Measurements from ENCODE around the gene AGRP.
A peak's percentile ranks its signal among the peaks of the same experiment; 100 is the strongest.
"Not testable (repeated sequence)": the region's sequence is repeated elsewhere in the genome, so short reads cannot be mapped to it uniquely, and the experiment has no call there.

The AGRP gene

DNA sequence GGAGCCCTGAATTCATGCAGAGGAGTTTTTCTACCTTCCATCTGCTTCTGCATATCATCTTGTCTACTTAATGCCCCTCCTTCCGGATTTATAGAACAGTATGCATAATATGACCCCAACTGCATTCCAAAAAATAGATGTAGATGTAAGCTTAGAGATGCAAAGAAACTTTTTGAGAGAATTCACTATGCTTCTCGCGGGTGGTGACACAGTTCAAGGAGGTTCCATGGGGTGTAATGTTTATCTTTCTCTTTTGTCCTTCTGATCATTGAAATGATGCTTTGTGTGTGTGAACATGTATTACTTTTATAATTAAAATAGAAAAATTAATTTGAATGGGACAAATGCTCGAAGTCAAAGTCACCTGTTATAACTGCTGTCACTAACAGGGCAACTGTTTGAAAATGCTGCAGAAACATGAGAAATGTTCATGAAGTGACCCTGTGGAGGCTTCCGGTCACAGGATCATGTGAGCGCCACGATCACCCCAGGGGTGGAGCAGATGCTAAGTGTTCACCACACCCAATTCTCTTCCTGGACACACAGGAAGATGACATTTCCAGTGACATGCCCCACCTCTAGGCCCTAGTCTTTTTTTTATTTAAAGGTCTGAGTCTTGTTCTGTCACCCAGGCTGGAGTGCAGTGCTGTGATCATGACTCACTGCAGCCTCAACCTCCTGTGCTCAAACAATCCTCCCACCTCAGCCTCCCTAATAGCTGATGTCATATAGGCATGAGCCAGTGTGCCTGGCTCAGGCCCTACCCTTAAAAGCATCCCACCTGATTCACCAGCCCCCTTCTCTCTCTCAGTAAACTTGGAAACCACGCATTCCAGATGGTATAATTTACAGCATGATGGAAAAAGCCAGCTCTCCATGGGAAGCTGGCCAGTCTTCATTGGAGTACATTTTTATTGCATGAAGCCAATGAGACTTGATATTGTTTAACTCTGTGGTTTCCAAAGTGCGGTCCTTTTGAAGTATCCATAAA is 21.0 kb upstream of the AGRP start:
- DNase-seq = no peak

DNA sequence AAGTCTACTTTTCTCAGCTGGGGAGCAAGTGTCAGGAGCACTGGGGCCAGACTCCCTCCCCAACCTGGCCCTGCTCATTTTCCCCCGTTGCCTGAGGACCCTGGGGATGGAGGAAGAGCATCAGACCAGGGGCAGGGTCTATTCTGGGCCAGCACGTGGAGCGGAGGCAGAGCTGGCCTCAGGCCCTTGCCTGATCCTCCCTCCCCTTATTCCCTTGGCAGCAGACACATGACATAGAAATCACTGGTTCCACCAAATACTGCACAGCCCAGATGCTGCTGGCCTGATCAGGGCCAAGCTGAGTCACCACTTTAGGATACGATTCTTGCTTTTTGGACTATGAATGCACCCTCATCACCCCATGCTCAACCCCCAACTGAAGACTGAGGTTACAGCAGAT is 15.8 kb upstream of the AGRP start:
- DNase-seq = no peak

DNA sequence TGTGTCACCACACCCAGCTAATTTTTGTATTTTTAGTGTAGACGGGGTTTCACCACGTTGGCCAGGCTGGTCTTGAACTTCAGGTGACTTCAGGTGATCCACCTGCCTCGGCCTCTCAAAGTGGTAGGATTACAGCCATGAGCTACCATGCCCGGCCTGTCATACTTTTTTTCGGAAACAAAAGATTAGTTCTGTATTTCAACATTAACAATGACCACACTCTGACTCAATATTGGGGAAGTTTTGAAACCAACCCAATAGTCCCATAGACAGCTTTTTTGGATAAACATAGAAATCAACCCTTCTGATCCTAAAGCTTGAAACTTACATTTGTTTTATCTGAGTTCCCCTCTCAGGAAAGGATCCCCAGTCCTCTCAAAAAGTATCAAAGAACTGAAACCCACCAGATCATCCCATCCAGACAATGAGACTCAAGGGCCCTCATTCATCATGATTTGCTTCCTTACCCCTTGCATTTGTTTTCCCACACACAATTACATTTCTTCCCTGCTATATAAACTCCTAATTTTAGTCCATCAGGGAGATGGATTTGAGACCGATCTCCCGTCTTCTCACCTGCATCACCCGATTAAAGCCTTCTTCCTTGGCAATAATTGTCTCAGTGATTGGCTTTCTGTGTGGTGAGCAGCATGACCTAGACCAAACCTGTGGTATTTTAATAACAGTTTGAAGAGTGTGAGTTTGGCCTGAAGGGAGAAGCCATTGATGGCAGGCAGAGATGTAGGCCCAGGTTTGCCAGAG is 7.2 kb upstream of the AGRP start:
- DNase-seq = no peak

DNA sequence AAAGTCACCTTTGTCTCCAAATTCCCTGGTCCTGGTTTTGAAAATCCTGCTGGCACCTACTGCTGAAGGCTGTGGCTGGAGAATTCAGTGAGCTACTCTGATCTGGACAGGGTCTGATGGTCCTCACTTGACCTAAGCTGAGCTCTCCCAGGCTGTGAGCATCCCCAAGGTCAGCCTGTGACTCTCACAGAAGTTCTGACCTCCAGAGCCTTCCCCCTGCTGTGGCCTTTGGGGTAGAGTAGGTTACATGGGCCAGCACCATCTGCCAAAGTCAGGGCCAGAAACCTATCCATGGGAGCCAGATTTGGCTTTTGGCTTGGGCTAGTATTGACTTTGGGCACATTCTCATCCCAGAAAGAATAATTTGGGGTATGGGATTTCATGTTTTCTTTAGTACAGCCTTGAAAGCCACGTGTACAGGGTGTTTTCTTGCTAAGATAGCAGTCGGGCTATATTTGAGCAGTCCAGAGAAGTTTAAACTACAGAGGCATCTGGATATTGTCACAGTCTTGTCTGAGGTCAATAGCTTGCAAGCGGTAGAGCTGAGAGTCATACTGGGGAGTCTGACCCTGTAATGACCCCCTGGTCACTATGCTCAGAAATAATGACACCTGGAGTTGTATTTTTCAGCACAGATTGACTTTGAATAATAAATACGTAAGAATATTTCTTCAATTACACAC is 6.2 kb upstream of the AGRP start:
- DNase-seq = no peak

DNA sequence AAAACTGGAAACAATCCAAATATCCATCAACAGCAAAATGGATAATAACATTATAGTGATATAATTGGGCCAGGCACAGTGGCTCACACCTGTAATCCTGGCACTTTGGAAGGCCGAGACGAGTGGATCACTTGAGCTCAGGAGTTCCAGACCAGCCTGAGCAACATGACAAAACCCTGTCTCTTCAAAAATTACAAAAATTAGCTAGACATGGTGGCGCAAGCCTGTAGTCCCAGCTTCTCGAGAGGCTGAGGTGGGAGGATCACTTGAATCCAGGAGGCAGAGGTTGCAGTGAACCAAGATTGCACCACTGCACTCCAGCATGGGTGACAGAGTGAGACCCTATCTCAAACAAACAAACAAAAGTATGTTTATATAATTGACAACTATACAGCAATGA is 4.2 kb upstream of the AGRP start:
- DNase-seq = not testable (repeated sequence)

DNA sequence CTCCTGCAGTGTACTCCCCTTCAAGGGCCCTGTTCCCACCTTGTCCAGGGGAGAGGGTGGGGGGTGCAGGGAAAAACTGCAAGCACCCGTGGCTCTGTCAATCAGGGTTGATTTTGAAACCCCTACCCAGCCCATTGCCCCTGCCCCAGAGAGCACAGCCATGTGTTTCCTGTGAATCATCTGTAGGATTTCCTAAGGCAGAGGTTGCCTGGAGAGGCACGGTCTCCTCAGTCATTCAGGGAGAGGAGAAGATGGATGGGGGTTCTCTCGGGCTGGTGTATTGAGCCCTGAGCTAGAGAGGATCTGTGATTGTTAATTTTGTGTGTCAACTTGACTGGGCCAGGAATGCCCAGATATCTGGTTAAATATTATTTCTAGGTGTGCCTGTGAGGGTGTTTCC is 3.5 kb upstream of the AGRP start:
- no peak for DNase-seq

DNA sequence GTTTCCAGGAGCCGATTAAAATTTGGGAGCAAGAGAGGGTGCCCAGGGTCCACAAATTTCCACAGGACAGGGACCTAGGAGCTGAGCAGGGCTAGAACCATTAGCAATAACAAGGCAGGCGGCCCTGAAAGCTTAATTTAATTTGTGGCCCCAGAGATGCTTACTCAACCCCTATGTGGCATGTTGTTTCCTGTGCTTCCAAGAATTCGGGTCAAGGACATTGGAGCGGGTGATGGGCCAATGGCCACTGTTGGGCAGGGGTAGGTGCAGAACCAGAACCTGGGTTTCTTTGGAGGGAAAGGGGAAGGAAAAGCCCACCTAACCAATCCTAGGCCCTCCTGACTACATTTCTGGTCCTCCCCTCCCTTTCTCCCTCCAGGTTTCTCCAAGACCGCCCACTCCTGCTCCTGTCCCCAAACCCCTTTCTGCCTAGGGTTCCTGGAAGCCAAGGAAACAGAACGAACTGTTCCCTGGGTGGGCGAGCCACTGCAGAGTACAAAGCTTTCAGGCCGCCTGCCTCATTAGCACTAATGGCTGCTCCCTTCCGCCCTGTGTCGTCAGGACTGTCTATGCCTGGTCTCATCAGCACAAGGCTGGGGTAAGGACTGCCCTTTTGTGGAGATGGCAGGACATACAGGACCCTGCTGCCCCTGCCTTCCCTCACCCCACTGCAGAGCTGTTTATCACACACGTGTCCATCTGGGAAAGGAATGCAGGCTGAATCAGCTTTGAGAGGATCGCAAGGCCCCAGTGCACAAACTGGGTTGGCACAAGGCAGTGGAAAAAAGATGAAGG is 581 bp upstream of the AGRP start:
- no peak for DNase-seq

DNA sequence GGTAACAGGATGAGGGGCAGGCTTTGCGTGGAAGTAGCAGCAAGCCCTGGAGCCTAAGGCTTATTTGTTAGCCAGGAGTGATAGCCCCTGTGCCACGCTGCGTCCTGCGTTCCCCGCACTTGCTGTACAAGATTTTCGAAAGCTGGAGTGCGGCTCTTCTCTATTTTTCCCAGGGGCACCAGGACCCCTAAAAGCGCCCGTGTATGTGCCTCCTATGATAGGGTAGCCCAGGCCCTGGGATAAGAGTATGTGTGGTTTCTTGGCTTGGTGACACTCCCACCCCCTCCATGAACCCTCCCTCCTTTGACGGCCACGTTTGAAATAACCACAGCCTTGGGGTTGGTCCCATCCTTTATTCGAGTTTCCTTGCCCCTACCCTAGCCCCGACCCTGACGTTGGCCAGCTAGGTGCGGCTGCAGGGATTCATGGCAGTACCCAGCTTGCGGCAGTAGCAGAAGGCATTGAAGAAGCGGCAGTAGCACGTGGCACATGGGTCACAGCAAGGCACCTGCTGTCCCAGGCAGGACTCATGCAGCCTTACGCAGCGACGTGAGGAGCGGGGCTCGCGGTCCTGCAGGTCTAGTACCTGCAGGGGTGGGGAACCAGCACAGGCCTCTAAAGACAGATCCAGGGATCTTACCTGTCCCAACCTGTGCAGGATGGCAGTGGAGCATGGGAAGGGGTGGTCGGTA is 968 bp downstream of the AGRP start:
- no peak for DNase-seq

DNA sequence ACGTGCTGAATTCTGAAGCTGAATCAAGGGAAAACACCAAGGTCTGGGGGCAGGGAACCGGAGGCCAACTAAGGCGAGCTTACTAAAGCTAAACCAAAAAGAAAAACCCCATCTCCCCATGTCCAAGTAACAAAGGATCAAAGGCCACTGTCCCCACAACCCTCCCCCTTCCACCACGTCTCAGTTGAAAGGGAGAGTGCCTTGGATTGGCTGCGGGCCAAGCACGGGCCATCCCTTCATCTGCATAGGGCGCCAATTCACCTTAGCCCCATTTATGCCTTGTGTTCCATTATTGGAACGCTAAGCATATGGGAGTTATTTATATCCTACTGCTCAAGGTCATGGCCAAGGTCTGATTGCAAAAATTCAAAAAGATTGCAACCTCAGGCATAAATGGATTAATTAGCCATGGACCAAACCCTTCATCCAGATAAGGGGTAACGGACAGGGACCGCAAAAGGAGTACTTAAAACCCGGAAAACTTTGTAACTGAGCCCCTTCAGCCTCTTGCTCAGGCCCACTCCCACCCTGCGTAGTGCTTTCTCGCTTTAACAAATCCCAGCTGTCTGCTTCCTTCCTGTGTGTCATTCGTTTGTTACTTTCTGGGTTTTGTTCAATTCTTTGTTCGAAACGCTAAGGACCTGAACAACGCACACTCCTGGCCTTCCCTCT is 1.6 kb downstream of the AGRP start:
- no peak for DNase-seq

DNA sequence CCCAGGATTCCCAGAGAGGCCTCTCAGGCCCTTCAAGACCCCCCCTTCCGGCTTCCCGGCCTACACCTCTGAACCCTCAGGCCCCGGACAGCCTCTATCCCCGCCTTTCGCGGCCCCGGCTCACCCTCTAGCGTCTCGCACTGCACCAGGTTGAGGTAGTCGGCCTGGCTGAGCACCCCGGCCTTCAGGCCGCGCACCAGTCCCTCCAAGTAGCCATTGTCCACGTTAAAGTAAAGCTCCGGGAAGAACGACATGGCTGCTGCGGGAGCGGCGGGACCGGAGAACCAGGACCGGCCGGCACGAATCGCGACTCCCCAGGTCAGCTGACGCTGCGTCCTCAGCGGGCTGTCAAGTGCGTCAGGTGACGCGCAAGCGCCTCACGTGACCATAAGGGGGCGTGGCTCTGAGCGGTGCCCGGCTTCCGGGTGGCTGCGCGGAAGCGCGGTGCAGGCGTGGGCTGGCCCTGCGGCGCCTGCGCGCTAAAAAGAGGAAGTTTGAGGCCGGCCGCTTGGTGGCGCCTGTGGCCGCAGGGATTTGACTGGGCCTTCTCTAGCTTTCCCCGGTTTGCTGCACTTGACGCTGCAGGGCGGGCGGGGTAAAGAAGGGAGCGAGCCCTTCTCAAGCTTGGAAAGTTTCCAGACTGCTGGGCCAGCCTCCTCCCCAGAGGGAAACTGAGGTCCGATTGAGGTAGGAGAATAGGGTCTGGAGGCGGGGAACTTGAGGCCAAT is 2.4 kb downstream of the AGRP start, which contains the start of gene ATP6V0D1:
Gene ATP6V0D1 (minus strand): TSS at position 325 of the 728 bp plus-strand sequence. CDS start 71 bp downstream, at position 254.
- DNase-seq = peak; percentile 98

DNA sequence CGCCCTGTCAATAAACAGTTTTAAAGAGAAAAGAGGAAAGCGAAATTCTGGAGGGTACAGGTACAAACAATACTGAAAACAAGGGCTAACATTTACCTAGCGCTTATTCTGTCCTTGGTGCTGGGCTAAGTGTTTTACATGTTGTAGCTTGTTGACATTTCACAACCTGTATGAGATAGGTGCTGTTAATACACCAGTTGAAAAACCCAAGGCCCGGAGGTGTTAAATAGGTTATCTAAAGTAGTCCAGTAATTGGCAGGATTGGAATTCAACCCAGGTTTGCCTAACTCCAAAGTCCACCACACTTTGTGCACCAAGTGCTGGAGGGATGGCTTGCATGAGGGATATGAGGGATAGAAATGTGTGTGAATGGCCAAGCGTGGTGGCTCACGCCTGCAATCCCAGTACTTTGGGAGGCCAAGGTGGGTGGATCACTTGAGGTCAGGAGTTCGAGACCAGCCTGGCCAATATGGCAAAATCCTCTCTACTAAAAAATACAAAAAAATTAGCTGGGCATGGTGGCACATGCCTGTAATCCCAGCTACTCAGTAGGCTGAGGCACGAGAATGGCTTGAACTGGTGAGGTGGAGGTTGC is 5.3 kb downstream of the AGRP start:
- no peak for DNase-seq

DNA sequence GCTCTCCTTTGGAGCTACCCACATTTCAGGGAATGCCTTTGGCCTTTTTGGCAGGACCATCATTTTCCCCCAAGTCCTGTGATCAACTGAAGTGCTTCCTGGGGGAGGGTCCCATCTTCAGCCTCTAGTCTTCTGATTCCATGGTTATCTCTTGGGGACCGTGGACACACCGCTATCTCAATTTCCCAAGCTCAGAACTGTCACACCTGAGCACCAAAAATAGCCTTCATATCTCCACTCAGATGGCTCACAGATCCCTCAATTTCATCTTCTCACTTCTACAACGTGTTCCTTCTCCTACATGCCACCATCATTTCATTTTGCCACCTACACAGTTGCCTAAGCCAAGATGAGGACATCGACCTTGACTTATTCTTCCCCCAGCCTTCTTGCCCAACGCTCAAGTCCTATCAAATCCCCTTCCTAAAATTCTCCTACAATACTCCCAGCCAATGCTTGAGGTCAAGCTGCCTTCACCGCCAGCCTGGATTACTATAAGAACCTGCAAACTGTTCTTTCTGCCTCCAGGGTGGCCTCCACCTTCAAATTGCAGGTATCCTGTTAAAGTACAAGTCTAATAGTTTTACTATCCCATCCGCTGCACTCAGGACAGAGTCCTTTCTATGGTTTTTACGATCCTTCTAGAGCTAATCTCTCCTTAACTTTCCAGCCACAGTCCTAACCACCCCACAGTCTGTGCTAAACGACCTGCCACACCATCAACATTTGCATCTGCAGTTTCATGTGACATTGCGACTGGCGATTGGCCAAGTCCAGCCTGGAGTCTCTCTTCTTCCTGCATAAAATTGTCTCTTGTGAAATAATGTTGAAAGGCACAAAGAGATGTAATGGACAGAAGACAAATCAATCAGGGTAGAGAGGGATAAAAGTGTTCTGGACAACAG is 8.5 kb downstream of the AGRP start:
- DNase-seq = no peak

DNA sequence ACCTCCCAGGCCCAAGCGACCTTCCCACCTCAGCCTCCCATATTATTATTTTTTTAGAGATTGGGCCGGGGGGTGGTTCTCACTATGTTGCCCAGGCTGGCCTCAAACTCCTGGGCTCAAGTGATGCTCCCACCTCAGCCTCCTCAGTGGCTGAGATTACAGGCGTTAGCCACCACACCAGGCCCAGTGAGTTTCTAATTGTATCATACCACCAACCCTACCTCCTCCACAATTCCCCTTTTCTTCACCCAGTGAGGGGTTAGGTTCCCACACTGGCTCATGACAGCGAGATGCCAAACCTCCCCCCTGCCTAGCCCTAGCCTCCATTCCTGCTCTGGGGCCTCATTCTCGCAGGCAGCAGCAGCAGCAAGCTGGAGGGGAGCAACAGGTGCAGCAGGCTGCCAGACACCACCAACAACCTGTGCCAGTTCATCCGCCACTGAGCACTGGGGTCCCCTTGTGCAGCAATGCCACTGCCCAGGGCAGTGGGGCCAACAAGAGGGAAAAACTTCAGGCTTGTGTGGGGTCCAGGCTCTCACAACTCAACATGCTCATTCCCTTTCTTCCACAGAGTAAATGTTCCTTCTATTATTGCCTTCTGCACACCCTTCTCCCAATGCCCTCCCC is 11.5 kb downstream of the AGRP start:
- DNase-seq = no peak

DNA sequence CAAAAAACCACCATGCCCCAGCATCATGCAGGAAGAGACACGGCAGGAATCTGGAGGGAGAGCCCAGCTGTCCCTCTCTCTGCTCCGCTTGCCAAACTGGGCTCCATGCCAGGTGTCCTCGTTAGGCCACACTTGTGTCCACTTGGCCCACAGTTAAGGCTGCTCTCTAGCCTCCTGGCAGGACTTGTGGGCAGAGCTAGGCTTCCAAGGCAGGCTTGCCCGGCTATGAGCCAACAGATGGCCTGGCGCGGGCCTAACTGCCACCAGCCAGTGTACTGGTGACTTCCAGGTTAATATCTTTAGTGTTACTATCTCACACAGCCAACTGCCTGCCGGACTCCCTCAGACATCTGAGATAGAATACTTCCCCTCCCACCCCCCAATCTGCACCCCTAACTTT is 13.0 kb downstream of the AGRP start:
- no peak for DNase-seq

DNA sequence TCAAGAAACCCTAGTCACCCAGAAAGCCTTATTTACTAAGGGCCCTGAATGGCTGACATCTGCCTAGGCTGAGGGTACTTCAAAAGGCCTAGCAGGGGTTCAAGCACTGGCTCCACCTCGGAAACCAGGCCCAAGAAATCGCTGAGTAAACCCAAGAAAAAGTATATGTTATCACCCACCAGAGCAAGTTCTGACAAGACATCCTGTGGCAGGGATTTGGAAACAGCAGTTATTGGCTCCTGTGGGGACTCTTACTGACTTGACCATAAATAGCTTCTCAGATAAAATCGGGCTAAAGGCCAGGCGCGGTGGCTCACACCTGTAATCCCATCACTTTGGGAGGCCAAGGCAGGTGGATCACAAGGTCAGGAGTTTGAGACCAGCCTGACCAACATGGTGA is 14.6 kb downstream of the AGRP start:
- DNase-seq = no peak

DNA sequence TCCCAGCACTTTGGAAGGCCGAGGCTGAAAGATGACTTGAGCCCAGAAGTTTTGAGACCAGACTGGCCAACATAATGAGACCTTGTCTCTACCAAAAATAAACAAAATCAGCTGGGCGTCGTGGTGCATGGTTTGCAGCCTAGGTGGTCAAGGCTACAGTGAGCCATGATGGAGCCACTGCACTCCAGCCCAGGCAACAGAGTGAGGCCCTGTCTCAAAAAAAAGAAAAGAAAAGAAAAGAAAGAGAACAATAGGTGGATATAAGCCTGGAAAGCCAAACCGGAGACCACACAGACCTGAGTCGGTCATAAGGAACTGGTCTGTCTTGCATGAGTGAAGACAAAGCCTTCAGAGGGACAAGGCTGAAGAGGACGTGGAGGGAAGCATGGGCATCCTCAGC is 16.8 kb downstream of the AGRP start:
- DNase-seq = no peak

DNA sequence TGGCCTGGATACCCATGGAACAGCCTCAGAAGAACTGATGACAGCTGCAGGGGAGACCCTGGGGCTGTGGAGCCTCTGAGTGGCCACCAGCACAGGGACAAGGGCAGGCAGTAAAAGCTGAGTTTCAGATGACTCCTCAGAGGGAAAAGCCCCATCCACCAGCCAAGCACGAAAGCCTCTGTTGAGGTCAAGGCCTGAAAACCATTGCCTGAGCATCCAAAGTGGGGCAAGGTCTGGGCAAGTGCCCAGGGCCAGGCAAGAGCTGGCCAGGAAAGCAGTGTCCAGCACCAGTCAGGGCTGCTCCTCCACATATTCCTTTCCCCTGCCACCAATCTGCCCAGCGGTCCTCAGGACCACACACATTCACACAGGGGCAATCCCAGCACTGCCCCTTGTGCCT is 18.8 kb downstream of the AGRP start:
- no peak for DNase-seq

DNA sequence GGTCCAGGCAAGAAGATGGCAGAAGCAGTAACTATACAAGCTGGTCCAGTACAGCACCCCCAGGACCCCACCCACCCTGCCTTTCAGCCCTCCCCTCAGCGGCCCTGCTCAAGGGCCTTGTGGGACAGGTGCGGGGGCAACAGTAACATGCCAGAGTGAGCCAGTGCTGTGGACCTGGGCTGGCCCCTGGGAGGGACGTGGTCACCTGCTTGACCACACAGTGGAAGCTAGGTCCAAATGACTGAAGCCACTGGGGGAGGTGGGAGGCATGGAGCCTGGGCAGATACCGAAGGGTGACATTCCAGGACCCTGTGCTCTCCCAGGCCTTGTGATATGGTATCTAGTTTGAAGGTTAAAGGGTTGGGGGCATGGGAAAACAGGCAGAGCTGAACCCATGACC is 19.7 kb downstream of the AGRP start:
- DNase-seq = no peak

Data from fibroblast of skin of scalp (primary cell).